ENCODE results near the gene WDR33.
"Not testable (repeated sequence)": the region's sequence is repeated elsewhere in the genome, so short reads cannot be mapped to it uniquely, and the experiment has no call there.

WDR33 gene

DNA sequence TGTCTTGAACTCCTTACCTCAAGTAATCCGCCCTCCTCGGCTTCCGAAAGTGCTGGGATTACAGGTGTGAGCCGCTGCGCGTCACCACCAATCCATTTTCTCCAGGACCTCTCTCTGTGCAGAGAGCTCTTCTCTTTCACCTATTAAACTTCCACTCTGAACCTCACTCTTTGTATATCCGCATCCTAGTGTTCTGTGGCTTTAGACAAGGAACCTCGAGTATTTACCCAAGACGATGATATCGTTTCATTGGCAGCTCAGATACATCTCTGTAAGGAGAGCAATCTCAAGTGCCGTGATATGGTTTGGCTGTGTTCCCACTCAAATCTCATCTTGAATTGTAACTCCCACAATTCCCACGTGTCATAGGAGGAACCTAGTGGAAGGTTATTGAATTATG lies 15.1 kb upstream of the WDR33 start:
- Histone ChIP-seq H3K27ac (no peak overlapping the region), H3K4me3 (no peak overlapping the region)
- TF ChIP-seq, protein P1, sequence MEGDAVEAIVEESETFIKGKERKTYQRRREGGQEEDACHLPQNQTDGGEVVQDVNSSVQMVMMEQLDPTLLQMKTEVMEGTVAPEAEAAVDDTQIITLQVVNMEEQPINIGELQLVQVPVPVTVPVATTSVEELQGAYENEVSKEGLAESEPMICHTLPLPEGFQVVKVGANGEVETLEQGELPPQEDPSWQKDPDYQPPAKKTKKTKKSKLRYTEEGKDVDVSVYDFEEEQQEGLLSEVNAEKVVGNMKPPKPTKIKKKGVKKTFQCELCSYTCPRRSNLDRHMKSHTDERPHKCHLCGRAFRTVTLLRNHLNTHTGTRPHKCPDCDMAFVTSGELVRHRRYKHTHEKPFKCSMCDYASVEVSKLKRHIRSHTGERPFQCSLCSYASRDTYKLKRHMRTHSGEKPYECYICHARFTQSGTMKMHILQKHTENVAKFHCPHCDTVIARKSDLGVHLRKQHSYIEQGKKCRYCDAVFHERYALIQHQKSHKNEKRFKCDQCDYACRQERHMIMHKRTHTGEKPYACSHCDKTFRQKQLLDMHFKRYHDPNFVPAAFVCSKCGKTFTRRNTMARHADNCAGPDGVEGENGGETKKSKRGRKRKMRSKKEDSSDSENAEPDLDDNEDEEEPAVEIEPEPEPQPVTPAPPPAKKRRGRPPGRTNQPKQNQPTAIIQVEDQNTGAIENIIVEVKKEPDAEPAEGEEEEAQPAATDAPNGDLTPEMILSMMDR (IDR thresholded peaks at IDR 0.05): no peak
- no peak for DNase-seq (ENCODE audit: low spot score)

DNA sequence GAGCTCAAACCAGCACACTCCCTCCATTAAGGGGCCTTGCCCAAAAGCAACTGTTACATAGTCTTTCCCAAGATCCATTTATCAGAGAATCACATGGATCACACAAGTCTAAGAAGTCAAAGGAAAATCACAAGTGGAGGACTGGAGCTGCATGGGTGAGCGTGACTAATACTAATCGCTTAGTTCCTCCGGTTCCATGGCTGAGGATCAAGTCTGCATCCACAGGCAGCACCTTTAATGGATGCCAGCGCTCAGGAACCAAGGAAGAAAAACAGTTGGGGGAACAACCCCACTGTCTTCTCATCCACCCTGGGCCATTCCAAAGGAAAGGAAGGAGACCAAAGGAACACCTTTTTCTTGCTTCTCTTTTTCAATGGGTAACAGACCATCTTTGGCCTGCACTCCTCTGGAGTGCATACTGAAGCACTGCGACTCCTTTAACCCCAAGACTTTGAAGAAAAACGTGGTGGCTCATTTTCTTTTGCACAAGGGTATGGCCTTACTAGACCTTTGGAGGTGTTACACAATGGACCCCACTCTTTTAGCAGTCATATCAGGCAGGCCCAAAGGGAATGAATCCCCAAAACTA lies 9.2 kb upstream of the WDR33 start:
- TF ChIP-seq, protein P1 (IDR thresholded peaks at IDR 0.05): no peak
- Histone ChIP-seq H3K4me3 (no peak overlapping the region), H3K27ac (no peak overlapping the region)
- DNase-seq (ENCODE audit: low spot score): no peak

DNA sequence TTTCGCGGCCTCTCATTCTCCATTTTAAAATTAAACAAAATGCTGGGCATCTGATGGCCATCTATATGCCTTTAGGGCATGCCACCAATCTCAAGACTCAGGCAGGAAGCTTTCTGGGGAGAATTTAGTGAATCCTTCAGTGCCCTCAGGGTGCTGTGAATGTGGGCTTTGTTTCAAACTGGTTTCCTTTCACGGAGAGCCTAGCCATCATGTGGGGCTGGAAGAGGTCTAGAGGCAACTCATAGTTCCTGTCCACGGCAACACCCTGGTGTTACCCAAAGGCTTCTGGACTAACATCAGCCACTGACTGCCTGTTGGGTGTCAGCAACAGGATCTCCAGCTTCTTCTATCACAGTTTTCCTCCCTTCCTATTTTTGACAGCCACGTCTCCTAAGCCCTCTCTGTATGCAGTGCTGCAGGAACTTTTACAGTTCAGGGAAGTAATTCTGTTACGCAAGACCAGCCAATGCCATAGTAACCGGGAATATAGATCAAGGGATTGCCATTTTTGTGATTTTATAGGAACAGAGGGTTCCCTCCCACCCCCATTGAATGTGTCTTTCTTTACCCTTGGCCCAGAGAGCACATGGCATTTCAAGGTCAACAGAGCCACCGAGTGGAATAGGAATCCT lies 7.9 kb upstream of the WDR33 start:
- TF ChIP-seq, protein P1 (IDR thresholded peaks at IDR 0.05): no peak
- no peak for DNase-seq (ENCODE audit: low spot score)
- Histone ChIP-seq H3K27ac (no peak overlapping the region), H3K4me3 (no peak overlapping the region)

DNA sequence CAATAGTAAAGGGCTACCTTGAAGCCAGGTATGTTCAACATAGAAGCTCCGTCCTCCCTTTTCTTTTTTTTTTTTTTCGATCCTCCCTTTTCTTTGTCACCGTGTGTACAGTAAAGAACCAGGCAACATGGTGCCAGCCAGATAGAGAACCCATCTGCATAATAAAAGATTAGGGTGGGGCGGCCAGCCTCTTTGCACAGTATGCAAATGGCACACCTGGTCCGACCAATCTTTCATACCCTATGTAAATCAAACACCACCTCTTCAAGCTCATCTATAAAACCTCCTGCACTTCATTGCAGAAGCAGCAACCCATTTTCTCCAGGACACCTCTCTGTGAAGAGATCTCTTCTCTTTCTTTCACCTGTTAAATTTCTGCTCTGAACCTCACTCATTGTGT lies 7.3 kb upstream of the WDR33 start:
- no peak overlapping the region for H3K27ac ChIP-seq
- no peak for DNase-seq (ENCODE audit: low spot score)
- TF ChIP-seq, protein P1 (IDR thresholded peaks at IDR 0.05): no peak
- no peak overlapping the region for H3K4me3 ChIP-seq

DNA sequence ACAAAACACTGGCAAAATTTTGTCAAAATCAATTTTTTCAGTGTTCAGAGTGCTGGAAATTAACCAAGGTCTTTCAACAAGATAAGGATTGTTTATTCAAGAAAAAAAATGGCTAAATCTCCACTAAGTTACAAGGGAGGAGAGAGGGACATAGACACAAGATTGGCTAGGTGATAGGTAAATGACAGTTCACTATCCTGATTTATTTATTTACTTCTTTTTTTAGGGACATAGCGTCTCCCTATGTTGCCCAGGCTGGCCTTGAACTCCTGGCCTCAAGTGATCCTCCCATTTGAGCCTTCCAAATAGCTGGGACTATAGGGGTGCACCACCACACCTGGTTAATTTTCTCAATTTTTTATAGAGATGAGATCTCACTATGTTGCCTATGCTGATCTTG lies 3.7 kb upstream of the WDR33 start:
- Histone ChIP-seq H3K27ac (no peak overlapping the region), H3K4me3 (no peak overlapping the region)
- DNase-seq (ENCODE audit: low spot score): no peak
- TF ChIP-seq, protein P1 (IDR thresholded peaks at IDR 0.05): no peak

DNA sequence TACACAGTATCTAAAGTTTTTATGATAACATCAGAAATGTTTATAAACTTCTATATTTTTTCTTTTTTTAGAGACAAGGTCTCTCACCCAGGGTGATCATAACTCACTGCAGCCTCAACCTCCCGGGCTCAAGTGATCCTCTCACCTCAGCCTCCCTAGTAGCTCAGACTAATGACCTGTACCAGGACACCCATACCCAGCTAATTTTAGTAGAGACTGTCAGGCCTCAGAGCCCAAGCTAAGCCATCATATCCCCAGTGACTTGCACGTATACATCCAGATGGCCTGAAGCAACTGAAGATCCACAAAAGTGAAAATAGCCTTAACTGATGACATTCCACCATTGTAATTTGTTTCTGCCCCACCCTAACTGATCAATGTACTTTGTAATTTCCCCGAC lies 1.5 kb upstream of the WDR33 start:
- DNase-seq (ENCODE audit: low spot score); H3K4me3 ChIP-seq; H3K27ac ChIP-seq: not testable (repeated sequence)

DNA sequence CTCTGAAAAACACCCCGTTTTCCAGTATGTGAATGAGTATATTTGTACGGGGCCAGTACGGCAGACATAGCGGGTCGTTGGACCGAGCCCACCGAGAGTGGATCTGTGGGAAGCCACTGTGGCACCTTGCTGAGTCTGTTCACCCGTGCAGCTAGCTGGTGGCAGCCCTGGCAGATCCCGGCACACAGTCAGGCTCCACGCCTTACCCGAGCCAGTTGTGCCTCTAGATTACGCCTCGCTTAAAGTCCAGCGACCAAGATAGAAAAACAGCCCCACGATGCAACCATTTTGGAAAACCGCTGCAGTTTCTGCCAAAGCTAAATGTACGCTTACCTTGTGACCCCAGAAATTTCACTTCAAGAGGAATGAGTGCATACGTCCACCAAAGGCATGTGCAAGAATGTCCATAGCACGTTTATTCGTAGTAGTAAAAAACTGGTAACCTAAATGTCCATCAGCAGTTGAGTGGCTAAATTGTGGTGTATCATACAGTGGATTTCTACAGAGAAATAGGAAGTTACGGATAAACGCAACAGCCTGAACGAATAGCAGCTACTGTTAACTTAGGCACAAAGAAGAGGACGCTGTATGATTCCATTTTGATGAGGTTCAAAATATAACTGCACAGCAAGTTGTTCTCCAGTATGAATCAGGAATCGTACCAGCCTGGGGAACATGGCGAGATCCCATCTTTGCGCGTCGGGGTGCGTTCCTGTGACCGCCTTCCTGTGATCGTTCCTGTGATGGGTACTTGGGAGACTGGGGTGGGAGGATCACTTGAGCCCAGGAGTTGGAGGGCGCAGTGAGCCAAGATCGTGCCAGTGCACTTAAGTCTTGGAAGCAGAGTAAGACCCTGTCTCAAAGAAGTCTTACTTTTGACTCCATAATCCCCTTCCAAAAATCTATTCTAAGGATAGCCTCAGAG lies 688 bp upstream of the WDR33 start:
- H3K27ac ChIP-seq: peak overlapping the region; percentile 77 to 89
- DNase-seq (ENCODE audit: low spot score): no peak
- peak overlapping the region; percentile 77 for H3K4me3 ChIP-seq
- TF ChIP-seq, protein P1 (IDR thresholded peaks at IDR 0.05): no peak

Measured in coronary artery (tissue), 2 donors.